Measurements from ENCODE around the gene SSBP3.

Gene SSBP3

DNA sequence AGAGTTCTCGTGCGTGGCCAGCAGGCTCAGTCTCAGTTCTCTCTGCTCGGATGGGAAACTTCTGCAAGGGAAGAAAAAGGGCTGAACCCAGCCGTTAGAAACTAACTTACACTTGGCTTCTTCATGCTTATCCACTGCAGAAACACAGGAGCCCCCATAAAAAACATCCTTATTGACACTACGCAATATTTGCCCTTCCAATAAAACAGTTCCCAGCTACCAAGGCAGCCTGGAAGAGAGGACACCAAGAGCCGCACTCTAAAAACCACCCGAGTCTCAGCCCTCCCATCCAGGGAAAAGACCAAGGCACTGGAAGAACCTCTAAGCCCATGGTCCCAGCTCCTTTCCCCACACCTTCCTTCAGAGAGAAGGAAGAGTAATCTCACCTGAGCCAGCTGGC is 61.1 kb downstream of the SSBP3 start:
- H3K79me2 ChIP-seq (ENCODE audit: low read length) = no peaks in the 10 kb centered on the region
- H3K9ac ChIP-seq (ENCODE audit: low read length) = no peak overlapping the region
- H2AFZ ChIP-seq (ENCODE audit: low read depth, low read length) = no peak overlapping the region
- H3K4me1 ChIP-seq (ENCODE audit: low read length) = no peaks in the 10 kb centered on the region
- TF ChIP-seq, protein P1, sequence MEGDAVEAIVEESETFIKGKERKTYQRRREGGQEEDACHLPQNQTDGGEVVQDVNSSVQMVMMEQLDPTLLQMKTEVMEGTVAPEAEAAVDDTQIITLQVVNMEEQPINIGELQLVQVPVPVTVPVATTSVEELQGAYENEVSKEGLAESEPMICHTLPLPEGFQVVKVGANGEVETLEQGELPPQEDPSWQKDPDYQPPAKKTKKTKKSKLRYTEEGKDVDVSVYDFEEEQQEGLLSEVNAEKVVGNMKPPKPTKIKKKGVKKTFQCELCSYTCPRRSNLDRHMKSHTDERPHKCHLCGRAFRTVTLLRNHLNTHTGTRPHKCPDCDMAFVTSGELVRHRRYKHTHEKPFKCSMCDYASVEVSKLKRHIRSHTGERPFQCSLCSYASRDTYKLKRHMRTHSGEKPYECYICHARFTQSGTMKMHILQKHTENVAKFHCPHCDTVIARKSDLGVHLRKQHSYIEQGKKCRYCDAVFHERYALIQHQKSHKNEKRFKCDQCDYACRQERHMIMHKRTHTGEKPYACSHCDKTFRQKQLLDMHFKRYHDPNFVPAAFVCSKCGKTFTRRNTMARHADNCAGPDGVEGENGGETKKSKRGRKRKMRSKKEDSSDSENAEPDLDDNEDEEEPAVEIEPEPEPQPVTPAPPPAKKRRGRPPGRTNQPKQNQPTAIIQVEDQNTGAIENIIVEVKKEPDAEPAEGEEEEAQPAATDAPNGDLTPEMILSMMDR (IDR thresholded peaks at IDR 0.05; ENCODE audit: low read depth, low read length) = no peak
- TF ChIP-seq EZH2phosphoT487 (IDR thresholded peaks at IDR 0.05; ENCODE audit: low read depth) = no peak
- H4K20me1 ChIP-seq (ENCODE audit: insufficient read depth, low read length) = no peaks in the 10 kb centered on the region
- no peak overlapping the region for H3K4me3 ChIP-seq (ENCODE audit: low read length)
- no peaks in the 10 kb centered on the region for H3K9me3 ChIP-seq (ENCODE audit: insufficient read depth, low read length)
- H3K27me3 ChIP-seq (ENCODE audit: low read depth, low read length) = no peaks in the 10 kb centered on the region
- no peak overlapping the region for H3K27ac ChIP-seq (ENCODE audit: low read length)
- H3K36me3 ChIP-seq (replicated peaks; ENCODE audit: low read depth, low read length) = no peaks in the 10 kb centered on the region
- no peak overlapping the region for H3K4me2 ChIP-seq (ENCODE audit: low read length)

- Histone ChIP-seq H3K79me2 (ENCODE audit: low read length) (no peaks in the 10 kb centered on the region), H3K36me3 (replicated peaks; ENCODE audit: low read depth, low read length) (no peaks in the 10 kb centered on the region), H3K4me2 (ENCODE audit: low read length) (no peak overlapping the region), H4K20me1 (ENCODE audit: insufficient read depth, low read length) (no peaks in the 10 kb centered on the region), H3K27ac (ENCODE audit: low read length) (no peak overlapping the region), H3K9ac (ENCODE audit: low read length) (no peak overlapping the region), H2AFZ (ENCODE audit: low read depth, low read length) (no peak overlapping the region), H3K4me3 (ENCODE audit: low read length) (no peak overlapping the region), H3K9me3 (ENCODE audit: insufficient read depth, low read length) (no peaks in the 10 kb centered on the region), H3K4me1 (ENCODE audit: low read length) (no peaks in the 10 kb centered on the region), H3K27me3 (ENCODE audit: low read depth, low read length) (no peaks in the 10 kb centered on the region)
- TF ChIP-seq, protein P1 (IDR thresholded peaks at IDR 0.05; ENCODE audit: low read depth, low read length) = no peak
- TF ChIP-seq EZH2phosphoT487 (IDR thresholded peaks at IDR 0.05; ENCODE audit: low read depth) = no peak
Measured at GRCh38 chr1:54342742-54343687, 63.2 kb downstream of the SSBP3 start.

GRCh38 chr1:54342288-54342687 is 63.9 kb downstream of the SSBP3 start:
- no peaks in the 10 kb centered on the region for H4K20me1 ChIP-seq (ENCODE audit: insufficient read depth, low read length)
- H3K27ac ChIP-seq (ENCODE audit: low read length) = no peak overlapping the region
- no peaks in the 10 kb centered on the region for H3K4me1 ChIP-seq (ENCODE audit: low read length)
- no peak overlapping the region for H2AFZ ChIP-seq (ENCODE audit: low read depth, low read length)
- H3K79me2 ChIP-seq (ENCODE audit: low read length) = no peaks in the 10 kb centered on the region
- no peak overlapping the region for H3K4me2 ChIP-seq (ENCODE audit: low read length)
- no peak for TF ChIP-seq EZH2phosphoT487 (IDR thresholded peaks at IDR 0.05; ENCODE audit: low read depth)
- TF ChIP-seq, protein P1 (IDR thresholded peaks at IDR 0.05; ENCODE audit: low read depth, low read length) = no peak
- no peaks in the 10 kb centered on the region for H3K9me3 ChIP-seq (ENCODE audit: insufficient read depth, low read length)
- H3K9ac ChIP-seq (ENCODE audit: low read length) = no peak overlapping the region
- H3K4me3 ChIP-seq (ENCODE audit: low read length) = no peak overlapping the region
- no peaks in the 10 kb centered on the region for H3K36me3 ChIP-seq (replicated peaks; ENCODE audit: low read depth, low read length)
- no peaks in the 10 kb centered on the region for H3K27me3 ChIP-seq (ENCODE audit: low read depth, low read length)

DNA sequence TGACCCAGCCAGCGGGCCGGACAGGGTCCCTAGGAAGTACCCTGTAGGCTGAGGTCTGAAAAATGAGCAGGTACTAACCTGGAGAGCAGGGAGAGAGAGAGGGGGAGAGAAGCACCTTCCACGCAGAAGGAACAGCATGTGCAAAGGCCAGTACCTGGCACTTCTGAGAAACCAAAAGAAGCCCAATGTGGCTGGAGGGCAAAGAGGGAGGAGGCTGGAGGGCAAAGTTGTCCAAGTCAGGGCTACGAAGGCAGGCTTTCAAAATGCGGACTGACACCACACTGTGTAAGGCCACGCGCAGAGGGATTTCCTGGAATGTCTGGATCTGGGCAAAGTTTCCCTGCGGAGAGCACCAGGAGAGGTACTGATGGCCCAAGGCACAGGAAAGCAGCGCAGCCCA is 64.4 kb downstream of the SSBP3 start:
- Histone ChIP-seq H3K27me3 (ENCODE audit: low read depth, low read length) (no peaks in the 10 kb centered on the region), H3K27ac (ENCODE audit: low read length) (no peak overlapping the region), H4K20me1 (ENCODE audit: insufficient read depth, low read length) (no peaks in the 10 kb centered on the region), H2AFZ (ENCODE audit: low read depth, low read length) (no peak overlapping the region), H3K9ac (ENCODE audit: low read length) (no peak overlapping the region), H3K9me3 (ENCODE audit: insufficient read depth, low read length) (no peaks in the 10 kb centered on the region), H3K4me1 (ENCODE audit: low read length) (no peaks in the 10 kb centered on the region), H3K79me2 (ENCODE audit: low read length) (no peaks in the 10 kb centered on the region), H3K4me2 (ENCODE audit: low read length) (no peak overlapping the region), H3K36me3 (replicated peaks; ENCODE audit: low read depth, low read length) (no peaks in the 10 kb centered on the region), H3K4me3 (ENCODE audit: low read length) (no peak overlapping the region)
- TF ChIP-seq, protein P1 (IDR thresholded peaks at IDR 0.05; ENCODE audit: low read depth, low read length) = no peak
